OCI-LY1 (cell line): Measurements from ENCODE around the gene ELAVL3.

ENCODE experiments used
- H2AFZ ChIP-seq: fragments of 200-600 bp; sonication (generic), shearing (Covaris generic); 2 replicates; pipeline ENCODE4 v1.6.0; 2014; ENCODE audit warnings: antibody characterized with exemption, mild to moderate bottlenecking, low read length
- H3F3A ChIP-seq: fragments of 200-600 bp; sonication (generic), shearing (Covaris generic); 2 replicates; pipeline ENCODE4 v1.6.0; 2014; ENCODE audit warnings: mild to moderate bottlenecking, antibody characterized with exemption, low read length, moderate library complexity; ENCODE audit not compliant: insufficient read depth
- H3K27ac ChIP-seq: fragments of 200-600 bp; sonication (generic); 2 replicates; pipeline ENCODE4 v1.5.1; 2014; ENCODE audit warnings: low read length, mixed run types, mild to moderate bottlenecking, low read depth; ENCODE audit not compliant: poor library complexity, severe bottlenecking
- H3K27me3 ChIP-seq: fragments of 200-600 bp; sonication (generic); 2 replicates; pipeline ENCODE4 v1.6.0; 2014; ENCODE audit warnings: antibody characterized with exemption, mild to moderate bottlenecking, low read length, moderate library complexity; ENCODE audit not compliant: insufficient read depth
- H3K36me3 ChIP-seq: fragments of 200-600 bp; sonication (generic); 2 replicates; pipeline ENCODE4 v1.6.1; 2014; ENCODE audit warnings: mild to moderate bottlenecking, antibody characterized with exemption, low read length, moderate library complexity, mixed read lengths; ENCODE audit not compliant: insufficient read depth
- H3K4me1 ChIP-seq: fragments of 200-600 bp; sonication (generic); 2 replicates; pipeline ENCODE4 v1.5.1; 2014; ENCODE audit warnings: mild to moderate bottlenecking, low read length, moderate library complexity; ENCODE audit not compliant: insufficient read depth, severe bottlenecking
- H3K4me2 ChIP-seq: fragments of 200-600 bp; sonication (generic), shearing (Covaris generic); 2 replicates; pipeline ENCODE4 v1.6.1; 2014; ENCODE audit warnings: low read length
- H3K4me3 ChIP-seq: fragments of 200-600 bp; sonication (generic); 2 replicates; pipeline ENCODE4 v1.5.1; 2014; ENCODE audit warnings: low read length, low read depth, mild to moderate bottlenecking, mixed read lengths; ENCODE audit not compliant: poor library complexity, severe bottlenecking
- H3K79me2 ChIP-seq: fragments of 200-600 bp; shearing (Covaris generic); 2 replicates; pipeline ENCODE4 v1.6.1; 2016; ENCODE audit warnings: mixed run types, low read length, mixed read lengths; ENCODE audit not compliant: insufficient read depth
- H3K9ac ChIP-seq: fragments of 200-600 bp; sonication (generic), shearing (Covaris generic); 2 replicates; pipeline ENCODE4 v1.6.1; 2014; ENCODE audit warnings: mild to moderate bottlenecking, low read length, mixed read lengths
- H3K9me2 ChIP-seq: fragments of 200-600 bp; sonication (generic), shearing (Covaris generic); 2 replicates; pipeline ENCODE4 v1.6.1; 2014; ENCODE audit warnings: low read depth, mild to moderate bottlenecking, low read length, mixed read lengths
- H3K9me3 ChIP-seq: fragments of 200-600 bp; shearing (Covaris generic); 2 replicates; pipeline ENCODE4 v1.6.1; 2014; ENCODE audit warnings: low read length, mixed read lengths
- H4K20me1 ChIP-seq: fragments of 200-600 bp; sonication (generic), shearing (Covaris generic); 2 replicates; pipeline ENCODE4 v1.6.0; 2016; ENCODE audit warnings: mild to moderate bottlenecking, low read length; ENCODE audit not compliant: insufficient read depth
- EZH2 ChIP-seq: fragments of 200-600 bp; sonication (generic), shearing (Covaris generic); IDR thresholded peaks from 2 replicates; pipeline ENCODE4 v1.8.0; 2017; ENCODE audit warnings: borderline replicate concordance, mixed run types, mild to moderate bottlenecking, antibody characterized with exemption, low read length, moderate library complexity, mixed read lengths
- TF ChIP-seq, protein P1 (sequence below): fragments of 200-600 bp; sonication (generic), shearing (Covaris generic); IDR thresholded peaks from 2 replicates; pipeline ENCODE4 v1.5.1; 2017; ENCODE audit warnings: mild to moderate bottlenecking, antibody characterized with exemption, low read length, moderate library complexity, mixed read lengths

ELAVL3 gene

DNA sequence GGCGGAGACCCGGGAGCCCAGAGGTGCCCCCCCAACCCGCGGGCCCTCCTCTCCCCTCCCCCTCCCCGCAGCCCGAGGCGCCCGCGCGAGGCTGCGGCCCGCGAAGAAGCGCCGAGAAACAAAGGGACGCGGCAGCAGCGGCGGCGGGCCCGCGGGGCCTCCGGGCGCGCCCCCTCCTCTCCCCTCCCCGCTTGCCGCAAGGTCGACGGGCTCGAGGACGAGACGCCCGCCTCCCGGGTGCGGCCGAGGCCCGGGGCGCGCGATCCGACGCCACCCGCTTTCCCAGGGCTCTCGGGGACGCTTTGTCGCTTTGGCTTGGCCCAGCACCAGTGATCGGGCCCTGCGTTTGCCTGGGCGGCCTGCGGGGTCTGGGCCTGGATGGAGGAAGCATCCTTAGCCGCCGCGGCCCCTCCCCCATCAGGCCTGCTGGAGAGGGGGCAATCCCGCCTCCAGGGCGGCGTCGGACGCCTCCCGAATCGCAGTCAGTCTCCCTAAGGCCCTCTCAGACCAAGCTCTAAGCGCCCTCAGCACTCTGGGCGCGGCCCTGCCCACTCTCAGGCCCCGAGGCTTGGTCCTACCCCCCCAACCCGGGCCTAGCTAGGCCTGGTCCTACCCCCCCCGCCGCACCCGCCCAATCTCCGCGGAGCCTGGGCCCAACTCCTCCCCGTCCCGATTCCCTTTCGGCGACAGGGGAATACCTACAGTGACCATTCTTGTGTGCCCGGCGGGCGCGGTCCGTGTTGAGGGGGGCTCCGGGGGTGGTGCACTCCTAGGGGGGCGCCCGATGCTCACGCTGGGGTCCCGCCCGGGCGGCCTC, 740 bp downstream of the ELAVL3 start:
- H3K4me2 ChIP-seq: no peak overlapping the region

DNA sequence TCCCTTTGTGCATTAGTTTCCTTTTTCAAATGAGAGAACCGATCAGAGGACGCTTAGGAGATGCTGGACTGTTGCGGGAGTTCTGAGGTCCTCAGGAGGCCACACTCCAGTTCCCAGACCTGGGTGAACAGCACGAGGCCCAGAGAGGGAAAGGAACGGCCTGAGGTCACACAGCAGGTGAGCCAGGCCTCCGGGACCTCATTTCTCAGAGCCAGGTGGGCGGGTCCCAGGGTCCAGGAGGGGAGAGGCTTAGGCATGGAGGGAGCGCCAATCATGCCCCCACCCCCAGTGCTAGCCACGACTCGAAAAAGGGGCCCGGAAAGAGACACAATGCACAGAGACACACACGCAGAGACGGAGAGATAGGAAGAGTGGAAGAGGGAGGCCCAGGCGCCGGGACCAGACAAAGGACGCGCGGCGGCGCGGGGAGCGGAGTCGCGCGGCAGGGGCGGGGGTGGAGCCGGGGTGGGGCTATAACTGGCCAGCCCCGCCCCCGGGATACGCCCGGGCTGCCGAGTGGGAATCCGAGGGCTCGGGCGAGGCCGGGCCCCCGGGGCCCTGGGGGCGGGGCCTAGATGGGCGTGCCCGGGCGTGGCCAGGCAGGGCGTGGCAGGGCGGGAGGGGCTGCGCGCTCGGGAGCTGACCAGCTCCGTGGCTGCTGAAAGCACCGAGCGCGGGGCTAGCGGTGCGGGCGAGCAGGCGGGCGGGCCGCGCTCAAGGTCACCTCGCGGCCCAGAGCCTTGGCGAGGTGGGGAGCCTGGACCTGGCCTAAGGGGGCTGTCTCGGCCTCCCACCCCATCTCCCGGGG, 1.6 kb downstream of the ELAVL3 start:
- H3F3A ChIP-seq: no peaks in the 10 kb centered on the region
- no peaks in the 10 kb centered on the region for H3K9me3 ChIP-seq
- no peaks in the 10 kb centered on the region for H4K20me1 ChIP-seq
- H3K36me3 ChIP-seq: no peaks in the 10 kb centered on the region
- no peak overlapping the region for H3K27ac ChIP-seq
- H3K79me2 ChIP-seq: no peaks in the 10 kb centered on the region
- no peak overlapping the region for H3K4me2 ChIP-seq
- peaks cover 19% of the 10 kb centered on the region for H3K4me1 ChIP-seq
- H3K9ac ChIP-seq: no peak overlapping the region
- H3K9me2 ChIP-seq: no peaks in the 10 kb centered on the region
- H2AFZ ChIP-seq: no peak overlapping the region
- TF ChIP-seq EZH2: no peak
- TF ChIP-seq, protein P1, sequence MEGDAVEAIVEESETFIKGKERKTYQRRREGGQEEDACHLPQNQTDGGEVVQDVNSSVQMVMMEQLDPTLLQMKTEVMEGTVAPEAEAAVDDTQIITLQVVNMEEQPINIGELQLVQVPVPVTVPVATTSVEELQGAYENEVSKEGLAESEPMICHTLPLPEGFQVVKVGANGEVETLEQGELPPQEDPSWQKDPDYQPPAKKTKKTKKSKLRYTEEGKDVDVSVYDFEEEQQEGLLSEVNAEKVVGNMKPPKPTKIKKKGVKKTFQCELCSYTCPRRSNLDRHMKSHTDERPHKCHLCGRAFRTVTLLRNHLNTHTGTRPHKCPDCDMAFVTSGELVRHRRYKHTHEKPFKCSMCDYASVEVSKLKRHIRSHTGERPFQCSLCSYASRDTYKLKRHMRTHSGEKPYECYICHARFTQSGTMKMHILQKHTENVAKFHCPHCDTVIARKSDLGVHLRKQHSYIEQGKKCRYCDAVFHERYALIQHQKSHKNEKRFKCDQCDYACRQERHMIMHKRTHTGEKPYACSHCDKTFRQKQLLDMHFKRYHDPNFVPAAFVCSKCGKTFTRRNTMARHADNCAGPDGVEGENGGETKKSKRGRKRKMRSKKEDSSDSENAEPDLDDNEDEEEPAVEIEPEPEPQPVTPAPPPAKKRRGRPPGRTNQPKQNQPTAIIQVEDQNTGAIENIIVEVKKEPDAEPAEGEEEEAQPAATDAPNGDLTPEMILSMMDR: no peak
- H3K27me3 ChIP-seq: no peaks in the 10 kb centered on the region
- no peak overlapping the region for H3K4me3 ChIP-seq

More for the DNA sequence above, 740 bp downstream of the ELAVL3 start:
- no peak overlapping the region for H3K9ac ChIP-seq
- H3K79me2 ChIP-seq: no peaks in the 10 kb centered on the region
- H3K4me3 ChIP-seq: no peak overlapping the region
- no peaks in the 10 kb centered on the region for H4K20me1 ChIP-seq
- no peaks in the 10 kb centered on the region for H3K9me2 ChIP-seq
- H3F3A ChIP-seq: no peaks in the 10 kb centered on the region
- peaks cover 19% of the 10 kb centered on the region for H3K4me1 ChIP-seq
- no peaks in the 10 kb centered on the region for H3K27me3 ChIP-seq
- no peak overlapping the region for H2AFZ ChIP-seq
- H3K9me3 ChIP-seq: no peaks in the 10 kb centered on the region
- no peak overlapping the region for H3K27ac ChIP-seq
- H3K36me3 ChIP-seq: no peaks in the 10 kb centered on the region
- TF ChIP-seq EZH2: no peak
- TF ChIP-seq, protein P1: no peak

DNA sequence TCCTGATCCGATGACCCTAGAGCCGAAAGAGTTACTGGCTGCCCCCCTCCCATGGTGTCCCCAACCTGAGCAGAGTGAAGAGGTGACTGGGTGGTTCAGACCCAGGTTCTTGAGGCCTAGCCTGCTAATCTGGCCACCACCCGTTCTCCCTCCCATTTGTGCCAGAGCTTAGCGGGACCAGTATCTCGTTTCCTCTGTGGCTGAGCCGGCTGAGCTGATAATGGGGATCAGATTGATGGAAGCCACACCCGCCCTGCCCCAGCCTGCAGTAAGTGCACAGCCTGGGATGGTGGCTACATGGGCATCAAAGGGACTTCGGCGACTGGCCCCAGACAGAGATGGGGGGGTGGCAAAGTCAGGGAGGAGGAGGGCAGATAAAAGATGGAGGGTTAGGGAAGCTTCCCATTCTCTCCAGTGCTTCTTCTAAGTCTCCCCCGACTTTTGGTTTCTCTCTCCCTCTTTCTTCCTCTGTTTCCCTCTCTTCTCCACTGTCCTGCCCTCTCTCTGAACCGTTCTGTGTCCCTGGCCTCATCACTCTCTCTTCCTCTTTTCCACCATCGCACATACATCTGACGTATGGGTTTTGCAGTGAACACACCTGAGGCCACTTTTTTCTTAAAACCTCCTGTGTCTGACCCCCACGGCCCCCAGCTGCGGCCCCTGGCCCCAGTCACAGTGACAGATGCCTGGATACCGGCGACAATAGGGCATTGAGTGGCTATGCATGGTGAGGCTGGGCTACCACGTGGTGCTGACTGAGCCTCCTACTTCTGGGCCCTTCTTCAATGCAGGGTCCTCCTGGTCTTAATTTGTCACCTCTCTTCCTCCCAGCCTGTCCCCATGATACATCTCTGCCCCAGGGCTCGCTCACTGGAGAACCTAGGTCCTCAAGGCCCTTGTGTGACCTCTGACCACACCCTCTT, 2.4 kb downstream of the ELAVL3 start:
- no peaks in the 10 kb centered on the region for H3K9me3 ChIP-seq
- H3K36me3 ChIP-seq: no peaks in the 10 kb centered on the region
- no peaks in the 10 kb centered on the region for H3K9me2 ChIP-seq
- H3K9ac ChIP-seq: no peak overlapping the region
- no peaks in the 10 kb centered on the region for H3F3A ChIP-seq
- no peak overlapping the region for H2AFZ ChIP-seq
- no peak overlapping the region for H3K4me2 ChIP-seq
- H3K79me2 ChIP-seq: no peaks in the 10 kb centered on the region
- H3K27ac ChIP-seq: no peak overlapping the region
- H3K4me3 ChIP-seq: no peak overlapping the region
- H4K20me1 ChIP-seq: no peaks in the 10 kb centered on the region
- no peaks in the 10 kb centered on the region for H3K27me3 ChIP-seq
- TF ChIP-seq, protein P1: no peak
- no peak for TF ChIP-seq EZH2
- peaks cover 19% of the 10 kb centered on the region for H3K4me1 ChIP-seq
